Neural cell (in vitro differentiated cells): ENCODE data around the gene ERC2.

ENCODE experiments used
- EP300 ChIP-seq: fragments of 450-650 bp; conservative IDR thresholded peaks from 2 replicates; pipeline ENCODE4 v1.6.1; 2014; ENCODE audit warnings: antibody characterized with exemption, mild to moderate bottlenecking, moderate library complexity; ENCODE audit not compliant: poor library complexity, severe bottlenecking
- EZH2 ChIP-seq: fragments of 200-600, 300-800 bp; shearing (Covaris generic), sonication (generic); IDR thresholded peaks from 2 replicates; pipeline ENCODE4 v1.6.1; 2014; ENCODE audit warnings: antibody characterized with exemption, low read length, borderline replicate concordance, mild to moderate bottlenecking; ENCODE audit not compliant: insufficient read depth, poor library complexity, severe bottlenecking
- TAF1 ChIP-seq: IDR thresholded peaks from 2 replicates; pipeline ENCODE4 v1.6.1; 2012; ENCODE audit warnings: low read depth
- TF ChIP-seq, protein P1 (sequence below): fragments of 450-650 bp; IDR thresholded peaks from 2 replicates; pipeline ENCODE4 v1.5.1; 2014; ENCODE audit warnings: antibody characterized with exemption, mild to moderate bottlenecking, moderate library complexity; ENCODE audit not compliant: poor library complexity, severe bottlenecking

- TF ChIP-seq EP300: no peak
- TF ChIP-seq, protein P1, sequence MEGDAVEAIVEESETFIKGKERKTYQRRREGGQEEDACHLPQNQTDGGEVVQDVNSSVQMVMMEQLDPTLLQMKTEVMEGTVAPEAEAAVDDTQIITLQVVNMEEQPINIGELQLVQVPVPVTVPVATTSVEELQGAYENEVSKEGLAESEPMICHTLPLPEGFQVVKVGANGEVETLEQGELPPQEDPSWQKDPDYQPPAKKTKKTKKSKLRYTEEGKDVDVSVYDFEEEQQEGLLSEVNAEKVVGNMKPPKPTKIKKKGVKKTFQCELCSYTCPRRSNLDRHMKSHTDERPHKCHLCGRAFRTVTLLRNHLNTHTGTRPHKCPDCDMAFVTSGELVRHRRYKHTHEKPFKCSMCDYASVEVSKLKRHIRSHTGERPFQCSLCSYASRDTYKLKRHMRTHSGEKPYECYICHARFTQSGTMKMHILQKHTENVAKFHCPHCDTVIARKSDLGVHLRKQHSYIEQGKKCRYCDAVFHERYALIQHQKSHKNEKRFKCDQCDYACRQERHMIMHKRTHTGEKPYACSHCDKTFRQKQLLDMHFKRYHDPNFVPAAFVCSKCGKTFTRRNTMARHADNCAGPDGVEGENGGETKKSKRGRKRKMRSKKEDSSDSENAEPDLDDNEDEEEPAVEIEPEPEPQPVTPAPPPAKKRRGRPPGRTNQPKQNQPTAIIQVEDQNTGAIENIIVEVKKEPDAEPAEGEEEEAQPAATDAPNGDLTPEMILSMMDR: no peak
- no peak for TF ChIP-seq EZH2
- TF ChIP-seq TAF1: no peak
These were observed 912.2 kb downstream of the ERC2 start for GRCh38 chr3:55555873-55556618.
